Osteoblast (primary cell): Measurements from ENCODE around the gene WDFY4. TPM values are rescaled to one million over a fixed set of nuclear protein-coding genes. Genes with fewer than 3 reads are reported as not detected.

Experiments
- DNase-seq: peaks from one replicate; pipeline ENCODE4 v3.0.0; 2011; ENCODE audit warnings: low spot score, mixed read lengths; ENCODE audit not compliant: insufficient read length; ENCODE audit errors: missing footprints
- H2AFZ ChIP-seq: 2 replicates; pipeline ENCODE4 v1.6.0; 2011; ENCODE audit warnings: mild to moderate bottlenecking, low read length
- H3K27ac ChIP-seq: 2 replicates; pipeline ENCODE4 v1.5.1; 2011; ENCODE audit warnings: mild to moderate bottlenecking, low read depth, low read length, moderate library complexity
- H3K27me3 ChIP-seq: 2 replicates; pipeline ENCODE4 v1.6.0; 2012; ENCODE audit warnings: mild to moderate bottlenecking, control low read depth, inconsistent platforms, low read length, moderate library complexity; ENCODE audit not compliant: insufficient read depth
- H3K36me3 ChIP-seq: 2 replicates; pipeline ENCODE4 v1.5.1; 2011; ENCODE audit warnings: mild to moderate bottlenecking, low read length, control low read depth, moderate library complexity; ENCODE audit not compliant: insufficient read depth
- H3K4me1 ChIP-seq: 2 replicates; pipeline ENCODE4 v1.5.1; 2011; ENCODE audit warnings: mild to moderate bottlenecking, low read length, control low read depth, moderate library complexity; ENCODE audit not compliant: insufficient read depth
- H3K4me2 ChIP-seq: 2 replicates; pipeline ENCODE4 v1.6.0; 2011; ENCODE audit warnings: mild to moderate bottlenecking, low read length; ENCODE audit not compliant: insufficient read depth
- H3K4me3 ChIP-seq: fragments of 200-600 bp; sonication (generic); 3 replicates; pipeline ENCODE4 v1.5.1; 2012; ENCODE audit warnings: mild to moderate bottlenecking, low read length, inconsistent platforms; ENCODE audit not compliant: insufficient read depth
- H3K79me2 ChIP-seq: 2 replicates; pipeline ENCODE4 v1.6.0; 2012; ENCODE audit warnings: mild to moderate bottlenecking, low read length, control low read depth, inconsistent platforms; ENCODE audit not compliant: insufficient read depth
- H3K9me3 ChIP-seq: 2 replicates; pipeline ENCODE4 v1.5.1; 2011; ENCODE audit warnings: low read depth, low read length, control low read depth
- H4K20me1 ChIP-seq: 2 replicates; pipeline ENCODE4 v1.6.0; 2012; ENCODE audit warnings: mild to moderate bottlenecking, low read length, control low read depth; ENCODE audit not compliant: insufficient read depth
- CTCF ChIP-seq: IDR thresholded peaks from 2 replicates; pipeline ENCODE4 v1.5.1; 2011; ENCODE audit warnings: mild to moderate bottlenecking, low read depth, low read length, moderate library complexity; ENCODE audit errors: extremely low read depth
- total RNA-seq: library from RNA; depleted of rRNA; stranded (reverse); fragments of >200 nt; gene quantifications from 2 replicates; pipeline ENCODE4 v1.2.3, GENCODE V29; 2012

Gene WDFY4
- total RNA-seq, 1 donor, result 0.36 TPM

- Histone ChIP-seq H3K79me2 (no peaks in the 10 kb centered on the region), H3K36me3 (no peaks in the 10 kb centered on the region), H3K4me1 (no peaks in the 10 kb centered on the region), H3K4me2 (no peak overlapping the region), H3K4me3 (no peak overlapping the region), H2AFZ (no peak overlapping the region), H3K9me3 (no peaks in the 10 kb centered on the region), H3K27me3 (no peaks in the 10 kb centered on the region), H3K27ac (no peak overlapping the region), H4K20me1 (no peaks in the 10 kb centered on the region)
- TF ChIP-seq CTCF, result no peak
- DNase-seq, result no peak
These were observed 126.8 kb downstream of the WDFY4 start for GRCh38 chr10:48811461-48811860.

- Histone ChIP-seq H3K79me2 (no peaks in the 10 kb centered on the region), H3K4me2 (no peak overlapping the region), H3K27ac (no peak overlapping the region), H3K27me3 (no peaks in the 10 kb centered on the region), H3K4me3 (no peak overlapping the region), H3K36me3 (no peaks in the 10 kb centered on the region), H3K4me1 (no peaks in the 10 kb centered on the region), H2AFZ (no peak overlapping the region), H3K9me3 (no peaks in the 10 kb centered on the region), H4K20me1 (no peaks in the 10 kb centered on the region)
- DNase-seq, result no peak
- TF ChIP-seq CTCF, result no peak
These were observed 127.2 kb downstream of the WDFY4 start for GRCh38 chr10:48811917-48812316.

- DNase-seq, result no peak
- H3K36me3 ChIP-seq, result no peaks in the 10 kb centered on the region
- H3K27ac ChIP-seq, result no peak overlapping the region
- no peaks in the 10 kb centered on the region for H3K4me1 ChIP-seq
- no peak overlapping the region for H3K4me2 ChIP-seq
- no peak for TF ChIP-seq CTCF
- H4K20me1 ChIP-seq, result no peaks in the 10 kb centered on the region
- H3K9me3 ChIP-seq, result no peaks in the 10 kb centered on the region
- no peak overlapping the region for H2AFZ ChIP-seq
- no peak overlapping the region for H3K4me3 ChIP-seq
- no peaks in the 10 kb centered on the region for H3K27me3 ChIP-seq
- H3K79me2 ChIP-seq, result no peaks in the 10 kb centered on the region
These were observed 128.6 kb downstream of the WDFY4 start for GRCh38 chr10:48813291-48813690.

- Histone ChIP-seq H3K27me3 (no peaks in the 10 kb centered on the region), H2AFZ (no peak overlapping the region), H3K4me2 (no peak overlapping the region), H3K4me3 (no peak overlapping the region), H3K4me1 (no peaks in the 10 kb centered on the region), H3K27ac (no peak overlapping the region), H4K20me1 (no peaks in the 10 kb centered on the region), H3K79me2 (no peaks in the 10 kb centered on the region), H3K9me3 (no peaks in the 10 kb centered on the region), H3K36me3 (no peaks in the 10 kb centered on the region)
- no peak for TF ChIP-seq CTCF
- DNase-seq, result no peak
These were observed 129.2 kb downstream of the WDFY4 start for GRCh38 chr10:48813825-48814224.
